SHP77 (cell line): ENCODE measurements around the gene HNRNPA3.
"Not testable (repeated sequence)": the region's sequence is repeated elsewhere in the genome, so short reads cannot be mapped to it uniquely, and the experiment has no call there.

Experiments used
- DNase-seq, 2 experiments: peaks; one replicate each; lab custom pipeline; 2025; lab: John Stamatoyannopoulos, UW

HNRNPA3 gene

GRCh38 chr2:177212106-177212890 lies at the start of gene HNRNPA3:
TSS of gene HNRNPA3 (plus strand) at chr2:177212794. CDS start at chr2:177212800, 6 bp downstream.
- peak; percentile 82 to 88 for DNase-seq

- DNase-seq = no peak
Observed at GRCh38 chr2:177164131-177164530, 48.5 kb upstream of the HNRNPA3 start.

- peak; percentile 71 to 74 for DNase-seq
Observed at GRCh38 chr2:177164584-177165052, 48.0 kb upstream of the HNRNPA3 start.

- peak; percentile 26 to 31 for DNase-seq
Observed at GRCh38 chr2:177165061-177165583, 47.5 kb upstream of the HNRNPA3 start.

GRCh38 chr2:177165721-177166711 lies 46.6 kb upstream of the HNRNPA3 start:
- no peak for DNase-seq

- peak; percentile 40 to 75 for DNase-seq
Observed at GRCh38 chr2:177169810-177170514, 42.6 kb upstream of the HNRNPA3 start.

GRCh38 chr2:177171418-177171865 lies 41.2 kb upstream of the HNRNPA3 start:
- DNase-seq = no peak

GRCh38 chr2:177172034-177172880 lies 40.3 kb upstream of the HNRNPA3 start:
- no peak for DNase-seq

- no peak for DNase-seq
Observed at GRCh38 chr2:177174486-177174885, 38.1 kb upstream of the HNRNPA3 start.

GRCh38 chr2:177175917-177176668 lies 36.5 kb upstream of the HNRNPA3 start:
- DNase-seq = no peak

- no peak for DNase-seq
Observed at GRCh38 chr2:177178797-177179196, 33.8 kb upstream of the HNRNPA3 start.

- no peak for DNase-seq
Observed at GRCh38 chr2:177179227-177179626, 33.4 kb upstream of the HNRNPA3 start.

GRCh38 chr2:177179671-177180070 lies 32.9 kb upstream of the HNRNPA3 start:
- DNase-seq = not testable (repeated sequence)

- DNase-seq = no peak
Observed at GRCh38 chr2:177180269-177181000, 32.2 kb upstream of the HNRNPA3 start.

- DNase-seq = no peak
Observed at GRCh38 chr2:177183860-177184259, 28.7 kb upstream of the HNRNPA3 start.

- no peak for DNase-seq
Observed at GRCh38 chr2:177184606-177185005, 28.0 kb upstream of the HNRNPA3 start.

- not testable (repeated sequence) for DNase-seq
Observed at GRCh38 chr2:177186038-177186437, 26.6 kb upstream of the HNRNPA3 start.

- no peak for DNase-seq
Observed at GRCh38 chr2:177187631-177188312, 24.8 kb upstream of the HNRNPA3 start.
